ENCODE results near the gene SNRNP40. TPM values are rescaled to one million over a fixed set of nuclear protein-coding genes. Genes with fewer than 3 reads are reported as not detected.

Gene SNRNP40
- total RNA-seq, 1 donor = 112 TPM

GRCh38 chr1:31326461-31326860 lies 29.9 kb upstream of the SNRNP40 start:
- no peak overlapping the region for H3K4me3 ChIP-seq (ENCODE audit: low read depth, low read length)
- no peak for TF ChIP-seq CTCF (IDR thresholded peaks at IDR 0.05; ENCODE audit: insufficient read depth, low read length)
- DNase-seq (ENCODE audit: low read depth) = no peak

GRCh38 chr1:31324992-31325391 lies 28.4 kb upstream of the SNRNP40 start:
- no peak overlapping the region for H3K4me3 ChIP-seq (ENCODE audit: low read depth, low read length)
- no peak for DNase-seq (ENCODE audit: low read depth)
- no peak for TF ChIP-seq CTCF (IDR thresholded peaks at IDR 0.05; ENCODE audit: insufficient read depth, low read length)

- no peak overlapping the region for H3K4me3 ChIP-seq (ENCODE audit: low read depth, low read length)
- DNase-seq (ENCODE audit: low read depth) = no peak
- no peak for TF ChIP-seq CTCF (IDR thresholded peaks at IDR 0.05; ENCODE audit: insufficient read depth, low read length)
Observed at GRCh38 chr1:31324093-31324492, 27.5 kb upstream of the SNRNP40 start.

- no peak for DNase-seq (ENCODE audit: low read depth)
- H3K4me3 ChIP-seq (ENCODE audit: low read depth, low read length) = no peak overlapping the region
- TF ChIP-seq CTCF (IDR thresholded peaks at IDR 0.05; ENCODE audit: insufficient read depth, low read length) = no peak
Observed at GRCh38 chr1:31318146-31318545, 21.6 kb upstream of the SNRNP40 start.

- no peak overlapping the region for H3K4me3 ChIP-seq (ENCODE audit: low read depth, low read length)
- no peak for TF ChIP-seq CTCF (IDR thresholded peaks at IDR 0.05; ENCODE audit: insufficient read depth, low read length)
- DNase-seq (ENCODE audit: low read depth) = no peak
Observed at GRCh38 chr1:31315902-31316301, 19.3 kb upstream of the SNRNP40 start.

- H3K4me3 ChIP-seq (ENCODE audit: low read depth, low read length) = no peak overlapping the region
- DNase-seq (ENCODE audit: low read depth) = no peak
- no peak for TF ChIP-seq CTCF (IDR thresholded peaks at IDR 0.05; ENCODE audit: insufficient read depth, low read length)
Observed at GRCh38 chr1:31310198-31310597, 13.6 kb upstream of the SNRNP40 start.

GRCh38 chr1:31308036-31308435 lies 11.4 kb upstream of the SNRNP40 start:
- TF ChIP-seq CTCF (IDR thresholded peaks at IDR 0.05; ENCODE audit: insufficient read depth, low read length) = no peak
- no peak overlapping the region for H3K4me3 ChIP-seq (ENCODE audit: low read depth, low read length)
- DNase-seq (ENCODE audit: low read depth) = no peak

All from fibroblast of the aortic adventitia (primary cell).